ENCODE measurements around the gene NKAPD1. TPM values are rescaled to one million over a fixed set of nuclear protein-coding genes. Genes with fewer than 3 reads are reported as not detected.
A peak's percentile ranks its signal among the peaks of the same experiment; 100 is the strongest.

The NKAPD1 gene
- polyA plus RNA-seq, 1 experiment = 23.2 TPM

GRCh38 chr11:112057170-112057569 lies 16.9 kb upstream of the NKAPD1 start:
- no peak for DNase-seq (ENCODE audit: low read depth, low spot score)

DNA sequence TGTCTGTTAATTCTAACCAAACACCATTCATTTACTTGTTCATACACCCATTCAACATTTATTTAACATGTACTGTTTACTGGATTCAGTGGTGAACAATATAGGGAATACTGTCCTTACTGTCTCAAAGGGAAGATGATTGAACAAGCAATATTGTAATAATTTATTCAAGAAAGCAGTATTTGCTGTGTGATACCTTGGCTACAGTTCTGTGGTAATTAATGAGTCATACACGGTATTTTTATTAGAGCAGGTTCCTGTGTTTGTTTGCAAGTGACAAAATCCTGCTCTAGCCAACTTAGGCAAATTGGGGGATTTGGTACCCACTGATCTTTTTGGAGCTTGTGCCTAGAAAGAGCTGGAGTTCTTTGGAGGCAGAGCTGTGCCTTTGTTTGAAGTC lies 16.0 kb upstream of the NKAPD1 start:
- CTCF ChIA-PET = no interaction called here
- H3K27ac ChIP-seq (ENCODE audit: low read depth, low read length) = no peak overlapping the region
- no peak overlapping the region for H3K4me3 ChIP-seq (ENCODE audit: low read depth, low read length)
- POLR2A ChIA-PET = no interaction called here
- TF ChIP-seq CTCF (IDR thresholded peaks at IDR 0.05; ENCODE audit: low read depth, low read length) = no peak
- no peak for DNase-seq (ENCODE audit: low read depth, low spot score)
- H3K27me3 ChIP-seq (ENCODE audit: control insufficient read depth, insufficient read depth, low read length) = no peaks in the 10 kb centered on the region
- H3K9me3 ChIP-seq (ENCODE audit: control insufficient read depth, insufficient read depth, low read length) = no peaks in the 10 kb centered on the region

More at GRCh38 chr11:112057170-112057569, 16.9 kb upstream of the NKAPD1 start:
- Histone ChIP-seq H3K27ac (ENCODE audit: low read depth, low read length) (no peak overlapping the region), H3K27me3 (ENCODE audit: control insufficient read depth, insufficient read depth, low read length) (no peaks in the 10 kb centered on the region), H3K4me3 (ENCODE audit: low read depth, low read length) (no peak overlapping the region), H3K9me3 (ENCODE audit: control insufficient read depth, insufficient read depth, low read length) (no peaks in the 10 kb centered on the region)
- CTCF ChIA-PET = interaction anchor here (0.6 kb wide), 1 partner anchor 97 kb away, joined by 3 read pairs; no protein-coding TSS in a partner anchor
- TF ChIP-seq CTCF (IDR thresholded peaks at IDR 0.05; ENCODE audit: low read depth, low read length) = no peak
- POLR2A ChIA-PET = no interaction called here

DNA sequence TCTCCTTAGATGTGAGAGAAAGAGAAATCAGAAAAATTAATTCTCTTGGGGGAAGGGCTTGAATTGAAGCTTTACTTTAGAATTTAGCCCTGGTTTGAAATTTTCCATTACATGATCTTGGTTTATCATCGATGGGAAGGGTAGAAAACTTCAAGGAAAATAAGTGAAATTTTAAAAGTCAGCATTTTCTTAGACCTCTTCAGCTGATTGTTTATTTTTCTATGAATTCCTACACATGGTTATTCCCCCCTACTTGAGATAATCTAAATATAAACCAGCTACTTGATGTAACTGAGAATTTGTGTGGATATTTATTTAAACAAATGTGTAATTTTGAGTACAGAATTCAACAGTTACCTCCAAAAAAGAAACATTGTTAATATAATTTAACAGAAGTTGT lies 11.2 kb upstream of the NKAPD1 start:
- H3K9me3 ChIP-seq (ENCODE audit: control insufficient read depth, insufficient read depth, low read length) = no peaks in the 10 kb centered on the region
- no peak for DNase-seq (ENCODE audit: low read depth, low spot score)
- CTCF ChIA-PET = no interaction called here
- TF ChIP-seq CTCF (IDR thresholded peaks at IDR 0.05; ENCODE audit: low read depth, low read length) = no peak
- no peaks in the 10 kb centered on the region for H3K27me3 ChIP-seq (ENCODE audit: control insufficient read depth, insufficient read depth, low read length)
- no peak overlapping the region for H3K4me3 ChIP-seq (ENCODE audit: low read depth, low read length)
- POLR2A ChIA-PET = interaction anchor here (0.9 kb wide), 1 partner anchor 14 kb away, joined by 7 read pairs; no protein-coding TSS in a partner anchor
- no peak overlapping the region for H3K27ac ChIP-seq (ENCODE audit: low read depth, low read length)

GRCh38 chr11:112082729-112083128 lies 8.6 kb downstream of the NKAPD1 start:
- Histone ChIP-seq H3K27me3 (ENCODE audit: control insufficient read depth, insufficient read depth, low read length) (no peaks in the 10 kb centered on the region), H3K4me3 (ENCODE audit: low read depth, low read length) (no peak overlapping the region), H3K27ac (ENCODE audit: low read depth, low read length) (peak overlapping the region; percentile 76), H3K9me3 (ENCODE audit: control insufficient read depth, insufficient read depth, low read length) (no peaks in the 10 kb centered on the region)
- DNase-seq (ENCODE audit: low read depth, low spot score) = no peak
- ChIA-PET CTCF (interaction anchor here (1.4 to 1.7 kb wide), 2 partner anchors 31 to 198 kb away, joined by 4 to 5 read pairs; no protein-coding TSS in a partner anchor), POLR2A (no interaction called here)
- TF ChIP-seq CTCF (IDR thresholded peaks at IDR 0.05; ENCODE audit: low read depth, low read length) = no peak

DNA sequence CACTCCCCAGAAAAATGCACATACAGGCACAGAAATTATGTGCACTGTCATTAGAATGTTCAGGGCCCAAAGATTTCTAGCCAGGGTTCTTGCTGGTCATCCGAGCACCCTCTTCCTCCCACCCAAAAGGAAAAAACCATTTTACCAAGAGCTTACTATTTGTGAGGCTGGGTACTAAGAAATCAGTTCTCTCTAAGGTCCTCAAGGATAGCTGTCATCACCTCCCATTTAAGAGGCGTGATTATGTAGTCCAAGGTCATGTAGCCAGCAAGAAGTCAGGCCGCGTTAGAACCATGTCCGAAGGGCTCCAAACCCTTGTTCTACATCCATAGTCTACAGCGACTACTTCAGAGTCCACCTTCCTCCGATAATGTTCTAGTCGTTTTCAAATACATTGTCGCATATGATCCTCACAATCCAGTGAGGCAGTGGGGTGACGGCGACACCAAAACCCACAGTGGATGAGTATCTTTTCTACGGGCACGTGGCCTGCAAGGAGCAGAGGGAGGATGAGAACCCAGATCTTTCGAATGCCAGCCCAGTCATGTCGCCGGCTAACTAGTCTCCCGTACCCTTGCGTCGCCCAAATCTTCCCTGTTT lies 11.8 kb downstream of the NKAPD1 start:
- ChIA-PET CTCF (interaction anchor here (1.6 to 3.1 kb wide), 2 partner anchors 27 to 90 kb away, joined by 8 to 12 read pairs; partner anchors contain the start of gene BCO2), POLR2A (interaction anchor here (0.7 to 1.0 kb wide), 4 partner anchors 9 to 160 kb away, joined by 3 to 8 read pairs (median 3); no protein-coding TSS in a partner anchor)
- DNase-seq (ENCODE audit: low read depth, low spot score) = no peak
- Histone ChIP-seq H3K4me3 (ENCODE audit: low read depth, low read length) (peak overlapping the region; percentile 99), H3K9me3 (ENCODE audit: control insufficient read depth, insufficient read depth, low read length) (no peaks in the 10 kb centered on the region), H3K27me3 (ENCODE audit: control insufficient read depth, insufficient read depth, low read length) (no peaks in the 10 kb centered on the region), H3K27ac (ENCODE audit: low read depth, low read length) (peak overlapping the region; percentile 34)
- TF ChIP-seq CTCF (IDR thresholded peaks at IDR 0.05; ENCODE audit: low read depth, low read length) = no peak

Data from AG04450 (cell line).